NCI-H1105 (cell line): ENCODE measurements around the gene HOXC5.
"Not testable (repeated sequence)": the region's sequence is repeated elsewhere in the genome, so short reads cannot be mapped to it uniquely, and the experiment has no call there.

Experiments used
- DNase-seq: peaks from one replicate; lab custom pipeline; 2025; lab: John Stamatoyannopoulos, UW

Gene HOXC5

GRCh38 chr12:54033980-54034784, 1.3 kb downstream of the HOXC5 start:
- DNase-seq = no peak

- DNase-seq = no peak
Observed at GRCh38 chr12:54034785-54035310, 2.0 kb downstream of the HOXC5 start.

GRCh38 chr12:54035568-54036264, 2.9 kb downstream of the HOXC5 start:
- no peak for DNase-seq

GRCh38 chr12:54036620-54037359, 3.9 kb downstream of the HOXC5 start:
- DNase-seq = peak; percentile 51

GRCh38 chr12:54037360-54038283, 4.8 kb downstream of the HOXC5 start:
- no peak for DNase-seq

GRCh38 chr12:54038284-54038870, 5.5 kb downstream of the HOXC5 start:
- DNase-seq = no peak

GRCh38 chr12:54038871-54039414, 6.1 kb downstream of the HOXC5 start:
- DNase-seq = no peak

GRCh38 chr12:54039417-54040147, 6.7 kb downstream of the HOXC5 start:
- no peak for DNase-seq

GRCh38 chr12:54040148-54040494, 7.3 kb downstream of the HOXC5 start:
- DNase-seq = no peak

GRCh38 chr12:54040648-54041047, 7.8 kb downstream of the HOXC5 start:
- DNase-seq = no peak

- DNase-seq = no peak
Observed at GRCh38 chr12:54041097-54041690, 8.3 kb downstream of the HOXC5 start.

GRCh38 chr12:54042033-54042432, 9.2 kb downstream of the HOXC5 start:
- DNase-seq = not testable (repeated sequence)

GRCh38 chr12:54042970-54043853, 10.4 kb downstream of the HOXC5 start:
- no peak for DNase-seq

GRCh38 chr12:54044425-54045103, 11.7 kb downstream of the HOXC5 start:
- no peak for DNase-seq

- DNase-seq = no peak
Observed at GRCh38 chr12:54045401-54045800, 12.6 kb downstream of the HOXC5 start.

- DNase-seq = no peak
Observed at GRCh38 chr12:54045868-54046521, 13.1 kb downstream of the HOXC5 start.

GRCh38 chr12:54046809-54047159, 13.9 kb downstream of the HOXC5 start:
- no peak for DNase-seq
